GM10248 (cell line): ENCODE measurements around the gene ACOX3.

Experiments used
- CTCF ChIA-PET: fragments of 300-600 bp; sonication (Branson Sonifier 250); formaldehyde crosslinking; extraction: SDS; loops from one replicate; lab custom pipeline; 2021; ENCODE audit warnings: antibody characterized with exemption; lab: Yijun Ruan, JAX
- POLR2A ChIA-PET: fragments of 350-650 bp; sonication (Branson Sonifier 250); formaldehyde crosslinking; extraction: SDS; loops from one replicate; lab custom pipeline; 2020; ENCODE audit warnings: antibody characterized with exemption; lab: Yijun Ruan, JAX
- DNase-seq: peaks from one replicate; pipeline ENCODE4 v3.0.0; 2012; ENCODE audit errors: extremely low spot score
- CTCF ChIP-seq: IDR thresholded peaks from 2 replicates; pipeline ENCODE4 v1.5.1; 2012; ENCODE audit warnings: mild to moderate bottlenecking, low read depth; ENCODE audit errors: extremely low read depth, missing control alignments, control extremely low read depth

The ACOX3 gene

DNA sequence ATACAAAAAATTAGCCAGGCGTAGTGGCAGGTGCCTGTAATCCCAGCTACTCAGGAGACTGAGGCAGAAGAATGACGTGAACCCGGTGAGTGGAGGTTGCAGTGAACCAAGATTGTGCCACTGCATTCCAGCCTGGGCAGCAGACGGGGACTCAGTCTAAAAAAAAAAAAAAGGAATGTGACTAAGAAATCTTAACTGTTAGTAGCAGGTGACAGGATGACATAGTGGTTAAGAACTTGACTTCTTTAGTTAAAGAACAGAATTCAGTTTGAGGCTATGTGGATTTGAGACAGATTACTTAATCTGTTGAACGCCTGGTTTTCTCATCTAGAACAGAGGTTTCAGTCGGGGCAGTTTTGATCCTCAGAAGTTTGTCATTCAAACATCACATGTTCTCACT, 3.3 kb upstream of the ACOX3 start:
- ChIA-PET CTCF (interaction anchor here (0.9 kb wide), 1 partner anchor 15 kb away, joined by 3 read pairs; no protein-coding TSS in a partner anchor), POLR2A (no interaction called here)
- no peak for TF ChIP-seq CTCF
- DNase-seq: no peak

GRCh38 chr4:8442596-8443358, 2.3 kb upstream of the ACOX3 start:
- TF ChIP-seq CTCF: no peak
- no peak for DNase-seq
- POLR2A ChIA-PET: interaction anchor here (0.7 kb wide), 1 partner anchor 244 kb away, joined by 3 read pairs; the partner anchor contains the start of gene SH3TC1
- CTCF ChIA-PET: interaction anchor here (0.9 kb wide), 1 partner anchor 14 kb away, joined by 3 read pairs; no protein-coding TSS in a partner anchor

GRCh38 chr4:8441499-8442091, 1.1 kb upstream of the ACOX3 start:
- ChIA-PET POLR2A (interaction anchor here (1.2 kb wide), 1 partner anchor 13 kb away, joined by 3 read pairs; no protein-coding TSS in a partner anchor), CTCF (interaction anchor here (0.7 to 1.3 kb wide), 2 partner anchors 24 to 27 kb away, joined by 3 to 4 read pairs; no protein-coding TSS in a partner anchor)
- DNase-seq: no peak
- TF ChIP-seq CTCF: no peak

DNA sequence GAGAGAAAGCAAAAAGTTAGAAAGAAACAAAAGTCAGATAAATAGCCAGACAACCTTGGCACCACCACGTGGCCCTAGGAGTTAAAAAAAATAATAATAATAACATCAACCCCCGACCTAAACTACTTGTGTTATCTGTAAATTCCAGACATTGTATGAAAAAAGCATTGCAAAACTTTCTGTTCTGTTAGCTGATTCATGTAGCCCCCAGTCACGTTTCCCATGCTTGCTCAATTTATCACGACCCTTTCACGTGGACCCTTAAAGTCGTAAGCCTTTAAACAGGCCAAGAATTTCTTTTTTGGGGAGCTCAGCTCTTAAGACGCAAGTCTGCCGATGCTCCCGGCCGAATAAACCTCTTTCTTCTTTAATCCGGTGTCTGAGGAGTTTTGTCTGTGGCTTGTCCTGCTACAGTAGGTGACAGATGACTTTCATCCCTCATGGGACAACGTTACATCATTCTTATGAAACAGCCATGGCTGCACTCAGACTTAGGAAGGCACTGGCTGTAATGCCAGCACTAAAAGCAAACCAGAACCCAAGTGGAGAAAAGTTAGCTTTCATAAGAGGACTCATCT, 520 bp downstream of the ACOX3 start:
- POLR2A ChIA-PET: interaction anchor here (0.8 kb wide), 1 partner anchor 205 kb away, joined by 3 read pairs; no protein-coding TSS in a partner anchor
- no peak for DNase-seq
- CTCF ChIA-PET: interaction anchor here (1.4 kb wide), 1 partner anchor 20 kb away, joined by 3 read pairs; no protein-coding TSS in a partner anchor
- no peak for TF ChIP-seq CTCF

GRCh38 chr4:8439168-8439567, 1.4 kb downstream of the ACOX3 start:
- CTCF ChIA-PET: interaction anchor here (1.4 to 3.0 kb wide), 2 partner anchors 19 to 197 kb away, joined by 3 to 7 read pairs; no protein-coding TSS in a partner anchor
- POLR2A ChIA-PET: no interaction called here
- no peak for TF ChIP-seq CTCF
- no peak for DNase-seq

- ChIA-PET POLR2A (no interaction called here), CTCF (interaction anchor here (1.5 to 3.0 kb wide), 2 partner anchors 19 to 197 kb away, joined by 4 to 7 read pairs; no protein-coding TSS in a partner anchor)
- TF ChIP-seq CTCF: no peak
- DNase-seq: no peak
Observed at GRCh38 chr4:8438743-8439142, 1.8 kb downstream of the ACOX3 start.
